GM12873 (cell line): ENCODE data around the gene ABCG5.
A peak's percentile ranks its signal among the peaks of the same experiment; 100 is the strongest.

Experiments
- TF ChIP-seq, protein P1 (sequence below): IDR thresholded peaks from 2 replicates; pipeline ENCODE4 v1.5.1; 2012; ENCODE audit warnings: low read depth, mild to moderate bottlenecking, moderate library complexity, low read length, control low read depth; ENCODE audit not compliant: insufficient read depth; ENCODE audit errors: missing control alignments

ABCG5 gene

GRCh38 chr2:43879261-43879660, 40.6 kb upstream of the ABCG5 start:
- TF ChIP-seq, protein P1, sequence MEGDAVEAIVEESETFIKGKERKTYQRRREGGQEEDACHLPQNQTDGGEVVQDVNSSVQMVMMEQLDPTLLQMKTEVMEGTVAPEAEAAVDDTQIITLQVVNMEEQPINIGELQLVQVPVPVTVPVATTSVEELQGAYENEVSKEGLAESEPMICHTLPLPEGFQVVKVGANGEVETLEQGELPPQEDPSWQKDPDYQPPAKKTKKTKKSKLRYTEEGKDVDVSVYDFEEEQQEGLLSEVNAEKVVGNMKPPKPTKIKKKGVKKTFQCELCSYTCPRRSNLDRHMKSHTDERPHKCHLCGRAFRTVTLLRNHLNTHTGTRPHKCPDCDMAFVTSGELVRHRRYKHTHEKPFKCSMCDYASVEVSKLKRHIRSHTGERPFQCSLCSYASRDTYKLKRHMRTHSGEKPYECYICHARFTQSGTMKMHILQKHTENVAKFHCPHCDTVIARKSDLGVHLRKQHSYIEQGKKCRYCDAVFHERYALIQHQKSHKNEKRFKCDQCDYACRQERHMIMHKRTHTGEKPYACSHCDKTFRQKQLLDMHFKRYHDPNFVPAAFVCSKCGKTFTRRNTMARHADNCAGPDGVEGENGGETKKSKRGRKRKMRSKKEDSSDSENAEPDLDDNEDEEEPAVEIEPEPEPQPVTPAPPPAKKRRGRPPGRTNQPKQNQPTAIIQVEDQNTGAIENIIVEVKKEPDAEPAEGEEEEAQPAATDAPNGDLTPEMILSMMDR = no peak

DNA sequence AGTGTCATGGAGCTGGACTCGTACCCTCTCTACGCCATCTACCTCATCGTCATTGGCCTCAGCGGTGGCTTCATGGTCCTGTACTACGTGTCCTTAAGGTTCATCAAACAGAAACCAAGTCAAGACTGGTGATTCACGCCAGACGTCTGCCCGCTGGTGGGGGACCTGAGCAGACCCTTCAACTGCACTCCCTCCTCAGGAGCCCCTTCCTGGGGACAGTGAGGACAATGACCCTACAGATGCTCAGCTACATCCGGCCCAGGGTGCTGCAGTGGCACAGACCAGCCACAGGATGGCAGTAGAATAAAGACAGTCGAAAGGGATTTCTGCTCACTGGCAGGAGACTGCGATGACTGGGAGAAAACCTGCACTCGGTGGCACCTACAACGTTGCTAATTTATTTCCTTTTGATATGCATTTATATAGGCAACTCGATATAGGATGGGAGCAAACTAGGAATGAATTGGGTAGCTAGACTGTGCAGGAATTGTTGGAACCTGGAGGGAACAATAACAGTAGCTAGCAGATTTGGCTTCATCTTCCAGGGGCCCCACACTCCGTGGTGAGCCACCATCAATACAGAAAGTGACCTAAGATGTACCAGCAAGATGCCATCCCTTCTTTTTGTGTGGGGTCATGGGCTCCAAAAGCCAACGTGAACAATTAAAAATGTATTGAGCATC, 39.3 kb upstream of the ABCG5 start:
- TF ChIP-seq, protein P1 = peak; percentile 98

DNA sequence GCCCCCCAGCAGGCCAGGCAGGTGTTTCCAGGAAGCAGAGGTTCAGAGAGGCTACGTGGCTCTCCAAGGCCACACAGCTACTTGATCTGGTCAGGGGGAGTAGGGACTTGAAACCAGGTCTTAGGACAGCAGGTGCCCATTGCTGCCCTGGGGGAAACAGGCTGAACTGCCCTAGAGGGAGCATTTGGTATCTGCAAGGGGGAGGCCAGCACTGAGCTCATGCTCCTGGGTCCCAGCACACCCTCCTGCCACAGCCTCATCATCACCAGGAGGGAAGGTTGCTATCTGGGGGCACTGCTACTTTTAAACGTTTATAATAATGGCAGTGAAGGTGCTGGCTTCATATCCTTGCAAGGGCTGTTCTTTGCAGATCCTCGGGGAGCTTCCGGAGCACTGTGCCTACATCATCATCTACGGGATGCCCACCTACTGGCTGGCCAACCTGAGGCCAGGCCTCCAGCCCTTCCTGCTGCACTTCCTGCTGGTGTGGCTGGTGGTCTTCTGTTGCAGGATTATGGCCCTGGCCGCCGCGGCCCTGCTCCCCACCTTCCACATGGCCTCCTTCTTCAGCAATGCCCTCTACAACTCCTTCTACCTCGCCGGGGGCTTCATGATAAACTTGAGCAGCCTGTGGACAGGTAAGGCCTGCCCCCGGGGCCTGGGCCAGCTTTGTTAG, 36.3 kb upstream of the ABCG5 start:
- TF ChIP-seq, protein P1 = no peak

DNA sequence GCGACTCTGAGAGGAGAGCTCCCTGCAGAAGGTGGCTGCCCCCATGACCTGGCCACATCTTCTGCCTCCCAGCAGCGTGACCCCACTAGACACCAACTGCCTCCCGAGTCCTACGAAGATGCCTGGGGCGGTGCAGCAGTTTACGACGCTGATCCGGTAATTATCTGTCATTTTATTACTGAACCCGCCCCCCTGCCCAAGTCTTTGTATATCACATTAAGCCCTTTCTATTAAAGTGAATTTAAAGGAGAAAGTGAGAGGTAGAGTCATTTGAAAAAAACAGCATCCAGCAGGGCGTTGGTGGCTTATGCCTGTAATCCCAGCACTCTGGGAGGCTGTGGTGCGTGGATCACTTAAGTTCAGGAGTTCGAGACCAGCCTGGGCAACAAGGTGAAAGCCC, 33.5 kb upstream of the ABCG5 start:
- TF ChIP-seq, protein P1 = no peak

- TF ChIP-seq, protein P1 = no peak
Measured at GRCh38 chr2:43855292-43855691, 16.7 kb upstream of the ABCG5 start.

GRCh38 chr2:43854671-43855070, 16.0 kb upstream of the ABCG5 start:
- TF ChIP-seq, protein P1 = no peak

- TF ChIP-seq, protein P1 = no peak
Measured at GRCh38 chr2:43853141-43854081, 14.8 kb upstream of the ABCG5 start.
